Calu3 (cell line): ENCODE measurements around the gene PAPPA2. TPM values are rescaled to one million over a fixed set of nuclear protein-coding genes. Genes with fewer than 3 reads are reported as not detected.

Source experiments
- BruUV-seq: library from RNA; stranded (reverse); fragments of 400-500 nt; replicated peaks from 2 replicates; lab custom pipeline; 2021; lab: Mats Ljungman, UMichigan
- CTCF ChIA-PET: fragments of 300-600 bp; sonication (Branson Sonifier 250); formaldehyde crosslinking; loops from one replicate; lab custom pipeline; 2022; ENCODE audit warnings: antibody characterized with exemption; lab: Charles Lee
- DNase-seq: peaks from one replicate; pipeline ENCODE4 v3.0.0; 2022
- H3K27ac Mint-ChIP-seq: one replicate; pipeline ENCODE4 v1.8.0; 2022; ENCODE audit warnings: mixed read lengths; ENCODE audit not compliant: unreplicated experiment
- H3K27me3 Mint-ChIP-seq: one replicate; pipeline ENCODE4 v1.8.0; 2022; ENCODE audit warnings: mixed read lengths; ENCODE audit not compliant: unreplicated experiment
- H3K36me3 Mint-ChIP-seq: one replicate; pipeline ENCODE4 v1.8.0; 2022; ENCODE audit warnings: mild to moderate bottlenecking, moderate library complexity, mixed read lengths; ENCODE audit not compliant: insufficient read depth, unreplicated experiment
- H3K4me1 Mint-ChIP-seq: one replicate; pipeline ENCODE4 v1.8.0; 2022; ENCODE audit warnings: mild to moderate bottlenecking, low read depth, mixed read lengths; ENCODE audit not compliant: unreplicated experiment
- H3K4me3 Mint-ChIP-seq: one replicate; pipeline ENCODE4 v1.8.0; 2022; ENCODE audit warnings: mild to moderate bottlenecking, low read depth, moderate library complexity, mixed read lengths; ENCODE audit not compliant: unreplicated experiment
- H3K9me3 Mint-ChIP-seq: one replicate; pipeline ENCODE4 v1.8.0; 2022; ENCODE audit warnings: low read depth, mixed read lengths; ENCODE audit not compliant: unreplicated experiment
- CTCF ChIP-seq: fragments of 200-600 bp; IDR thresholded peaks from one replicate; pipeline ENCODE4 v1.8.0; 2022; ENCODE audit warnings: antibody characterized with exemption; ENCODE audit not compliant: unreplicated experiment
- intact Hi-C: fragments of 100-400 bp; cut with micrococcal nuclease; formaldehyde crosslinking; loops from one replicate; pipeline ENCODE4 v1.10.0; 2022; ENCODE audit not compliant: unreplicated experiment
- total RNA-seq: library from RNA; stranded (reverse); gene quantifications from 2 replicates; pipeline ENCODE4 v1.2.3, GENCODE V29; 2022

Gene PAPPA2
- total RNA-seq, 1 experiment from 2014 or later = 0.14 TPM

- no peak for DNase-seq
- Mint-ChIP-seq H3K4me3 (no peak overlapping the region), H3K27me3 (peaks cover 13% of the 10 kb centered on the region), H3K36me3 (no peaks in the 10 kb centered on the region), H3K27ac (no peak overlapping the region), H3K9me3 (no peaks in the 10 kb centered on the region), H3K4me1 (no peaks in the 10 kb centered on the region)
- intact Hi-C loops = no loop called here
- no TSS peak for BruUV-seq
- CTCF ChIA-PET = interaction anchor here (0.8 kb wide), 1 partner anchor 9 kb away, joined by 3 read pairs; no protein-coding TSS in a partner anchor
- TF ChIP-seq CTCF = no peak
These were observed 26.7 kb upstream of the PAPPA2 start for GRCh38 chr1:176436251-176436650.

GRCh38 chr1:176440176-176440575, 22.8 kb upstream of the PAPPA2 start:
- Mint-ChIP-seq H3K9me3 (no peaks in the 10 kb centered on the region), H3K27me3 (peaks cover 19% of the 10 kb centered on the region), H3K27ac (no peak overlapping the region), H3K4me1 (no peaks in the 10 kb centered on the region), H3K4me3 (no peak overlapping the region), H3K36me3 (no peaks in the 10 kb centered on the region)
- intact Hi-C loops = no loop called here
- no TSS peak for BruUV-seq
- no peak for DNase-seq
- TF ChIP-seq CTCF = no peak
- CTCF ChIA-PET = no interaction called here

GRCh38 chr1:176444286-176444685, 18.7 kb upstream of the PAPPA2 start:
- H3K9me3 Mint-ChIP-seq = peaks cover 4% of the 10 kb centered on the region
- intact Hi-C loops = no loop called here
- peaks cover 31% of the 10 kb centered on the region for H3K27me3 Mint-ChIP-seq
- CTCF ChIA-PET = interaction anchor here (0.6 kb wide), 1 partner anchor 86 kb away, joined by 4 read pairs; no protein-coding TSS in a partner anchor
- H3K4me3 Mint-ChIP-seq = no peak overlapping the region
- H3K36me3 Mint-ChIP-seq = no peaks in the 10 kb centered on the region
- DNase-seq = no peak
- no TSS peak for BruUV-seq
- no peak for TF ChIP-seq CTCF
- H3K4me1 Mint-ChIP-seq = no peaks in the 10 kb centered on the region
- no peak overlapping the region for H3K27ac Mint-ChIP-seq

- peaks cover 31% of the 10 kb centered on the region for H3K27me3 Mint-ChIP-seq
- no peaks in the 10 kb centered on the region for H3K4me1 Mint-ChIP-seq
- peaks cover 4% of the 10 kb centered on the region for H3K9me3 Mint-ChIP-seq
- intact Hi-C loops = no loop called here
- H3K4me3 Mint-ChIP-seq = no peak overlapping the region
- CTCF ChIA-PET = interaction anchor here (1.2 kb wide), 1 partner anchor 9 kb away, joined by 3 read pairs; no protein-coding TSS in a partner anchor
- no peak for DNase-seq
- H3K27ac Mint-ChIP-seq = no peak overlapping the region
- TF ChIP-seq CTCF = no peak
- H3K36me3 Mint-ChIP-seq = no peaks in the 10 kb centered on the region
- BruUV-seq = no TSS peak
These were observed 17.6 kb upstream of the PAPPA2 start for GRCh38 chr1:176445402-176445801.
